Thoracic aorta (tissue), 2 donors: ENCODE results near the gene USH2A. TPM values are rescaled to one million over a fixed set of nuclear protein-coding genes. Genes with fewer than 3 reads are reported as not detected.

Experiments used
- ATAC-seq: fragments of 150-250 bp; one replicate; pipeline ENCODE4 v1.8.0; 2017; ENCODE audit warnings: low read depth; ENCODE audit not compliant: insufficient number of reproducible peaks, low FRiP score
- DNase-seq: peaks from one replicate; pipeline ENCODE4 v3.0.0-alpha.2; 2020; ENCODE audit warnings: low spot score
- H3K27ac ChIP-seq, 2 donors: fragments of 200-600 bp; sonication (generic); 1 replicate in 1 of 2; 2 replicates in 1 of 2; pipeline ENCODE4 v1.5.1; 2016; ENCODE audit warnings: mild to moderate bottlenecking in 2 of 2, moderate library complexity in 2 of 2
- H3K27me3 ChIP-seq: fragments of 200-600 bp; sonication (generic); replicated peaks from 2 replicates; pipeline ENCODE4 v1.6.0; 2016; ENCODE audit warnings: mild to moderate bottlenecking; ENCODE audit not compliant: insufficient read depth
- H3K36me3 ChIP-seq: fragments of 200-600 bp; sonication (generic); one replicate; pipeline ENCODE4 v1.5.1; 2016
- H3K4me1 ChIP-seq, 2 donors: fragments of 200-600 bp; sonication (generic); 1 replicate in 1 of 2; 2 replicates in 1 of 2; pipeline versions ENCODE4 v1.5.1 to v1.6.0; 2016; ENCODE audit warnings: low read depth in 2 of 2, mild to moderate bottlenecking in 1 of 2; ENCODE audit not compliant: control insufficient read depth in 1 of 2
- H3K4me3 ChIP-seq: fragments of 200-600 bp; sonication (generic); 2 replicates; pipeline ENCODE4 v1.5.1; 2016; ENCODE audit warnings: mild to moderate bottlenecking
- H3K9me3 ChIP-seq: fragments of 200-600 bp; sonication (generic); 2 replicates; pipeline ENCODE4 v1.5.1; 2016
- CTCF ChIP-seq: fragments of 200-600 bp; sonication (generic); IDR thresholded peaks from one replicate; pipeline ENCODE4 v1.5.1; 2019; ENCODE audit warnings: antibody characterized with exemption
- total RNA-seq, 2 donors: library from RNA; depleted of rRNA; stranded (reverse); fragments of >200 nt; gene quantifications; one replicate each; pipeline versions ENCODE4 v1.1.0 to v1.2.3, GENCODE V29; 2016

Gene USH2A
- total RNA-seq, 2 donors from 2014 or later = not detected

DNA sequence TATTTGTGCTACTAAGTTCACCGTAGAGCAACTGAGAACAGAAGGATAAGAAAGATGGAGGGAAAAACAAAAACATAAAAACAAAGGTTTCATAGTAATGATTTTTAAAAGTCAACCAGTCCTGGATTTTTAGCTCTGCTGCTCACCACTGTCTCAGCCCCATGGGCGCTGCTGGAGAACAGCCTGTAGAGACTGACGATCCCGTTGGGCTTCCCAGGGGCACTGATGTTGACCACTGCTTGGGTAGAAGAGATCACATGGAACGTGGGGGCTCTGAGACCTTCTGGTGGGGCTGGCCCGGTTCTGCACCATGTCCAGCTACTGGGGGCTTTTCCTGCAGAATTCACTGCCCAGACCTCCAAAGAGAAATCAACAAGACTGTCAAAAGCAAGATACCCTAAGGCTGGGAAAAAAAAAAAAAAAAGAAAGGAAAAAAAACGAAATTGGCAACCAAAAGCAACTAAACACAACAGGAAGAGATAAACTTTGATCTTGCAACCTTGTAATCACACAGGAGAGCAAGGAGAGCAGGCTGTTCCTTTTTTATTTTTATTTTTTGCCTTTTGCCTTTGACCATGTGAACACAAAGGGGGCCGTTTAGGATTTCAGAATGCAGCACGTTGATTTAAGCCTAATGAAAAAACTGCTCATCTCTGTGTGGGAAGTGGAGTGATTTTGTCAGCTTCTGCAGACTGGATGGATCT is 772.6 kb downstream of the USH2A start:
- Histone ChIP-seq H3K9me3 (no peaks in the 10 kb centered on the region), H3K4me1 (no peaks in the 10 kb centered on the region), H3K4me3 (no peak overlapping the region), H3K27ac (no peak overlapping the region), H3K27me3 (no peaks in the 10 kb centered on the region), H3K36me3 (no peaks in the 10 kb centered on the region)
- DNase-seq = no peak
- ATAC-seq = no peak
- no peak for TF ChIP-seq CTCF

DNA sequence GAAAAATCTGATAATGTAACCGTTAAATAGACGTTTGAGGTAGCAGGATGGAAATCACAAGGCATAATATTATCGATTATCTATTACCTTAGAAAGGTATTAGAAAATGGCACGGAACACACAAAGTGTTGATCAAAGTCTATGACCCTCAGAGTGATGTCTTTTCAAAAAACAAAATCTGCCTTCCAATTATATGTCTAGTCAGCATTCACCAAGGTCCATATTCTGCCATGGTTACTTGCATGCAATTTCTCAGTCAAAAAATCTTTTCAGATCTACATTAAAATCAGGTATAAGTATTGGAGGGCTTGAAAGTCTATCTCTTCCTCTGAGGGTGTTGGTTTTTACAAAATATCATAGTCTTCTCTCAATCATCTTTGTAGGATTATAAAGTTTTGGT is 774.3 kb downstream of the USH2A start:
- Histone ChIP-seq H3K36me3 (no peaks in the 10 kb centered on the region), H3K4me3 (no peak overlapping the region), H3K4me1 (no peaks in the 10 kb centered on the region), H3K9me3 (no peaks in the 10 kb centered on the region), H3K27me3 (no peaks in the 10 kb centered on the region), H3K27ac (no peak overlapping the region)
- ATAC-seq = no peak
- TF ChIP-seq CTCF = no peak
- DNase-seq = no peak

DNA sequence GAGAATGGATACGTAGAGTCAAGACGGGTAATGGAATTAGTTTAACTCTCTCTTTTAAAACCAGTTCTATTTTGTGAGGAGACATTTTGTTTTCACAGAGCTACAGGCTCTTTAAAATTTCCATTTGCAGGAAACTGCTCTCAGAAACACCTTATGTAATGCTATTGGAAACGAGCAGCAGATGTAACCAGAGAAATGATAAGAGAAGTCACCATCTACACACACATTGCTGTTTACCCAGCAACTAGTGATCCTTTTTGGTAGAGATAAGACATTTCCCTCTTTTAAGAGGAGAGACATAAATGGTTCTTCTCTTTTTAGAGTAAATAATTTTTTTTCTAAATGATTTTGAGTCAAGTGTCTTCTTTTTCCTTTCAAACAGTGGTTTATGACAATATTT is 775.5 kb downstream of the USH2A start:
- no peak for TF ChIP-seq CTCF
- H3K9me3 ChIP-seq = no peaks in the 10 kb centered on the region
- no peak for DNase-seq
- H3K27ac ChIP-seq = no peak overlapping the region
- no peaks in the 10 kb centered on the region for H3K36me3 ChIP-seq
- ATAC-seq = no peak
- H3K4me1 ChIP-seq = no peaks in the 10 kb centered on the region
- no peak overlapping the region for H3K4me3 ChIP-seq
- no peaks in the 10 kb centered on the region for H3K27me3 ChIP-seq

- ATAC-seq = no peak
- H3K27ac ChIP-seq = no peak overlapping the region
- no peak overlapping the region for H3K4me3 ChIP-seq
- H3K9me3 ChIP-seq = no peaks in the 10 kb centered on the region
- TF ChIP-seq CTCF = no peak
- no peak for DNase-seq
- no peaks in the 10 kb centered on the region for H3K36me3 ChIP-seq
- H3K4me1 ChIP-seq = no peaks in the 10 kb centered on the region
- H3K27me3 ChIP-seq = no peaks in the 10 kb centered on the region
Measured at GRCh38 chr1:215645861-215646260, 777.4 kb downstream of the USH2A start.

GRCh38 chr1:215645182-215645581 is 778.1 kb downstream of the USH2A start:
- no peak overlapping the region for H3K27ac ChIP-seq
- ATAC-seq (no peak), DNase-seq (no peak)
- H3K9me3 ChIP-seq = no peaks in the 10 kb centered on the region
- H3K27me3 ChIP-seq = no peaks in the 10 kb centered on the region
- H3K4me1 ChIP-seq = no peaks in the 10 kb centered on the region
- TF ChIP-seq CTCF = no peak
- no peak overlapping the region for H3K4me3 ChIP-seq
- H3K36me3 ChIP-seq = no peaks in the 10 kb centered on the region
